Sciatic nerve (tissue), 2 donors: ENCODE results near the gene KCTD4. TPM values are rescaled to one million over a fixed set of nuclear protein-coding genes. Genes with fewer than 3 reads are reported as not detected.
"Not testable (repeated sequence)": the region's sequence is repeated elsewhere in the genome, so short reads cannot be mapped to it uniquely, and the experiment has no call there.

Experiments used
- ATAC-seq: fragments of 200-7000 bp; cut with Tn5 transposase; one replicate; pipeline ENCODE4 v1.9.1; 2020; ENCODE audit warnings: mild to moderate bottlenecking, moderate library complexity
- DNase-seq: peaks from one replicate; pipeline ENCODE4 v3.0.0-alpha.2; 2020; ENCODE audit warnings: low spot score
- intact Hi-C: fragments of 100-400 bp; cut with DNase I; formaldehyde crosslinking; loops from one replicate; pipeline ENCODE4 v1.14.2; 2022
- total RNA-seq: library from RNA; stranded (reverse); fragmentation: NEBNext Ultra II Directional; extraction: Animal tissue kit (Norgen Biotek cat#: 25700); gene quantifications from one replicate; pipeline ENCODE4 v1.2.1, GENCODE V29; 2021
- donor health status: DM: no; HTN: no; CAD: no.
- donor health status: DM: no; HTN: no; CAD: no.

KCTD4 gene
- total RNA-seq, 1 donor from 2014 or later: 26.3 TPM

- no peak for ATAC-seq
These were observed 18.5 kb upstream of the KCTD4 start for GRCh38 chr13:45219123-45219891.

GRCh38 chr13:45218689-45219088 lies 17.8 kb upstream of the KCTD4 start:
- no peak for DNase-seq
- ATAC-seq: no peak
- intact Hi-C loops: no loop called here

More at GRCh38 chr13:45219123-45219891, 18.5 kb upstream of the KCTD4 start:
- DNase-seq: no peak
- intact Hi-C loops: no loop called here

DNA sequence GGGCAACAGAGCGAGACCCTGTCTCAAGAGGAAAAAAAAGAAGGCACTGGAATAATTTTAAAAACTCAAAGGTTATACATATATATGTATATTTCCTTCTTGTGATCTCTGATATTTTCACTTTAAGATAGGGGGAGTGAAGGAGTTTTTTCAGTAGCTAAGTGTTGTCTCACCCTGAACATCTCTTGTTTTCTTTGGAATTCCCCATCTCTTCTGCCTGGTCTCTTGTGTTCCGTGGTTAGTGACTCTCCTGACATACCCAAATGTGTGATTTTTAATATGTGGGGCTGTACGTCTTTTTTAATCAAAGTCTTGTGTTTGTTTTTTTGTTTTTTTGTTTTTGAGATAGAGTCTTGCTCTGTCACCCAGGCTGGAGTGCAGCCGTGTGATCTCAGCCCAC lies 15.3 kb upstream of the KCTD4 start:
- DNase-seq: no peak
- ATAC-seq: no peak
- intact Hi-C loops: no loop called here

- DNase-seq (no peak), ATAC-seq (no peak)
- intact Hi-C loops: no loop called here
These were observed 14.7 kb upstream of the KCTD4 start for GRCh38 chr13:45215392-45216077.

GRCh38 chr13:45209229-45209628 lies 8.4 kb upstream of the KCTD4 start:
- no peak for DNase-seq
- ATAC-seq: no peak
- intact Hi-C loops: no loop called here

DNA sequence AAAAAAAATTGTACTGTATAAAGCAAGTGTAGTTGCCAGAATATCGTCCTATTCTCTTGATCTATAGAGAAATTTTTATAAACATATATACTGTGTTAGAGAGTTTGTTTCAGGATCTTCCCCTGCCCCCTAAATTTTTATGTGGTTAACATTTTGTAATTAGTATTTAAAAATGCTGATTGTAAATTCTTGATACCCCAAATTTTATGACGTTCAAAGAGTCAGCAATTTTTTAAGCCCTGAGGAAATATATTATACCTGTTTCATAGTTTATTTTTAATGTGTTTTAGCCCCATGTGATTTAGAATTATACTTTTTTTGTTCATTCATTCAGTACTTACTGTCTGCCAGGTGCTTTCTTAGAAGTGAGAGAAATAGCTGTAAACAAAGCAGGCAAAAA lies 7.3 kb upstream of the KCTD4 start:
- intact Hi-C loops: no loop called here
- ATAC-seq: no peak

DNA sequence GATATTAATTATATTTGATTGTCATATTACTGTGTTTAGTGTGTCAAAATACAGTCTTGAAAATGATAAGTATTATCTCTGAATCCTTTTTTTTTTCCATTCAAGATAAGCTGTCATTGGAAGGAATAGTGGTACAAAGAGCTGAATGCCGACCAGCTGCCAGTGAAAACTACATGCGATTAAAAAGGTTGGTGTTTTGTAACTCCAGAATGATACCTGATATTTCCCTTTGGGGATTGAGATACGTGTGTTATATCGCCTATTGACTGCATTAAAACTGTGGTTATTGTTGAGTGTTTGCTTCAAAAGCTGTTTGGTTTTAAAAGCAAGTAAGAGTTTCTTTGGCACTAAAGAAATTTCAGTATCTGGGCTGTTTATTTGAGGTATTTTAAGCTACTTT lies 6.5 kb upstream of the KCTD4 start:
- no peak for DNase-seq
- intact Hi-C loops: no loop called here
- no peak for ATAC-seq

More for the DNA sequence above, 7.3 kb upstream of the KCTD4 start:
- no peak for DNase-seq

DNA sequence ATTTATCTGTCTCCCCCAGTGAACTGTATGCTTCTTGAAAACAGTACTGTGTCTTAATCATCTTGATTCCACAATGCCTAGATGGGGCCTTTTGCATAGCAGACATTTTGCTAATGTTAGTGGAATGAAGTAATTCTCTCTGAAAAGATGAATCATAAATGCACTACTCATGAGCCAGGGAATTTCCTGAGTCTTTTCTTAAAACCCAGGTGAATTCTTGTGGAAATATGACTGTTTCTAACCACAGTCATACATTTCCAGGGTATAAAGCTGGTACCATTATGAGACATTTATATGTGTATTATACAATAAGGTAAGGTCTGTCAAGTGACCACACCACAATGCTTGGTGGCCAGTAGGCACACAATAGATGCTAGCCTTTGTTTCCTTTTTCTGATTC lies 5.5 kb upstream of the KCTD4 start:
- DNase-seq (no peak), ATAC-seq (peak; percentile 41)
- intact Hi-C loops: no loop called here

DNA sequence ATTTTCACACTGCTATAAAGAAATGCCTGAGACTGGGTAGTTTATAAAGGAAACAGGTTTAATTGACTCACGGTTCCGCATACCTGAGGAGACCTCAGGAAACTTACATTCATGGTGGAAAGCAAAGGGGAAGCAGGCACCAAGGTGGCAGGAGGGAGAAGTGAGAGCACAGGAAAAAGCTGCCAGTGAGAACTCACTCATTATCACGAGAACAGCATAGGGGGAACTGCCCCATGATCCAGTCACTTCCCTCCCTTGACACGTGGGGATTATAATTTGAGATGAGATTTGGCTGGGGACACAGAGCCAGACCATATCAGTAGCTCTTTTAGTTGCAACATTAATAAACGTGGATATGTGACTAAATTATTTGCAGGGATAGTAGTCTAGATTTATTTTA lies 4.3 kb upstream of the KCTD4 start:
- intact Hi-C loops: no loop called here
- no peak for DNase-seq
- ATAC-seq: no peak

- DNase-seq (no peak), ATAC-seq (peak; percentile 71)
- intact Hi-C loops: no loop called here
These were observed 1.1 kb downstream of the KCTD4 start for GRCh38 chr13:45199711-45200110.

DNA sequence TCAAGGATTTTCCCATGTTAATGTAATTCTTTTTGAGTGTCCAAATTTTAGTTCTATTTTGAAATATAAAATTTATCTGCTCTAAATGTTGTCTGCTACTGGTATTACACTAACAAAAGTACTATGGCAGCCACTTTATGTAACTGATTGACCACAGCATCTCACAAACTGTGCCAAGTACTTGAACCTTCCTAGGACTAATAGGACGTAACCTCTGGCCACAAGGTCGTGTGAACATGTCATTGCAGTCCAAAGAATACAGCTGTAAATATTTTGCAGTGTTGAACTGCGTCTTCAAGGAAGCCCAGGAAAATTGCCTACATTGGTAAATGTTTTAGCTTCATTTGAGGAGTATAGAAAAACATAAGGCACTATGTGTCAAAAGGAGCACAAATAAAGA lies 1.9 kb downstream of the KCTD4 start:
- intact Hi-C loops: no loop called here
- peak; percentile 49 for ATAC-seq

GRCh38 chr13:45198041-45198440 lies 2.8 kb downstream of the KCTD4 start:
- no peak for ATAC-seq
- intact Hi-C loops: no loop called here
- DNase-seq: no peak

More for the DNA sequence above, 1.9 kb downstream of the KCTD4 start:
- DNase-seq: no peak

- intact Hi-C loops: no loop called here
- ATAC-seq (no peak), DNase-seq (no peak)
These were observed 4.2 kb downstream of the KCTD4 start for GRCh38 chr13:45196622-45197021.

- ATAC-seq (no peak), DNase-seq (no peak)
- intact Hi-C loops: no loop called here
These were observed 4.7 kb downstream of the KCTD4 start for GRCh38 chr13:45196096-45196495.

GRCh38 chr13:45195421-45195820 lies 5.4 kb downstream of the KCTD4 start:
- DNase-seq (no peak), ATAC-seq (peak; percentile 33)
- intact Hi-C loops: no loop called here

DNA sequence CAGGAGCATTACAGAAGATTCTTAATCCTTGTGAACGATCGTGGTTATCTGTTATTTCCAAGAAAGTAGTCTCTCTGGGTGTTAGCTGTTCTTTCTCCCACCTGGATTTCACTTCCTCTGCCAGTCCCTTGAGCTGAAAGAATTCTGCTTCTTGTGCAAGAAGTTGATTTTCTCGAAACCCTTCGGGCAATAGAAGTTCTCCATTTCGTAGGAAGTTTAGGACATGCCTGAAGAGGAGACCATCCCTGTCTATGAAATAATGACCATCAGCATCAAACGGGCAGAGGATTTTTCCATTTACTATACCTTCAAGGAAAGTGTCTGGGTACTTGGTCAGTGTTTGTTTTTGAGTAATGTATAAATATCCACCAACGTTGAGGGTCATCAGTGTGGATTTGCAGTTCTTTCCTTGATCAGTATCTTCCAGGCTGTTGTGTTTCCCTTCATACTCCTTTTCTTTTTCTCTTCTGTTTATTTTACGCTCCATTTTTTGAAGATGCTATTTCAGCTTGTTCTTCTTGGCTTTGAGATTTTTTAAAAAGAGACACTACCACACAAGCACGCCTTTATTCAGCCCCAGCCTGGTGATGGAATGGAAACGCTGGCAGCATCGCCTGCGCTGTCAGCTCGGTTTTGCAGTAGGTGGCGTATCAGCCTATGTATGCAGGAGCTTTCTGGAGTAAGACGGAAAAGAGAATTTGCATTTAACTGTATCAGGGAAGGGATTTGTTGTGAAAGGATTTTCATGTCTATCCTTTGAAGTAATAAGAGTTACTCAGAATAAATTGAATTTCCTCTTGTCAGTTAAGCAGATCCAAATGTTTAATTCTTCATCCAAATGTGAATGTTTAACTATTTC lies 6.5 kb downstream of the KCTD4 start:
- DNase-seq (peak; percentile 79), ATAC-seq (peak; percentile 95)
- intact Hi-C loops: no loop called here

DNA sequence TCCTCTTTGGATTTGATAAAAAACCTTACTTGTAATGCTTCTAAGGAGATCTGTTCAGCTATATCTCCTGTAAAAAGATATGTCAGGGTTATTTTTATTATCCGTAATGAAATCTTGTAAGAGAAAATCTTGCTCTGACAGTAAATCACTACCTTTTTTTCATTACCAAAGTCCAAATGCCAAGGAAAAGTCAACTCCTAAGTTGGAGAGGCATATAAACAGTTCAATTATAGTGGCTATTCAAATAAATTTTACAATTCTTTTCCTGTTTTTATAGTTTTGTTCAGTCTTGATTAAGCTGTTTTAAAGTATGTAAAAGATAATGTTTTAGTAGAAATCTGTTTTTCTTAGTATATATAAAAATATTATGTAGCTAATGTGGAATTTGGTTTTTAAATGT lies 9.0 kb downstream of the KCTD4 start:
- intact Hi-C loops: no loop called here
- ATAC-seq (no peak), DNase-seq (no peak)

- DNase-seq, ATAC-seq, intact Hi-C loops: not testable (repeated sequence)
These were observed 11.3 kb downstream of the KCTD4 start for GRCh38 chr13:45189511-45189910.

DNA sequence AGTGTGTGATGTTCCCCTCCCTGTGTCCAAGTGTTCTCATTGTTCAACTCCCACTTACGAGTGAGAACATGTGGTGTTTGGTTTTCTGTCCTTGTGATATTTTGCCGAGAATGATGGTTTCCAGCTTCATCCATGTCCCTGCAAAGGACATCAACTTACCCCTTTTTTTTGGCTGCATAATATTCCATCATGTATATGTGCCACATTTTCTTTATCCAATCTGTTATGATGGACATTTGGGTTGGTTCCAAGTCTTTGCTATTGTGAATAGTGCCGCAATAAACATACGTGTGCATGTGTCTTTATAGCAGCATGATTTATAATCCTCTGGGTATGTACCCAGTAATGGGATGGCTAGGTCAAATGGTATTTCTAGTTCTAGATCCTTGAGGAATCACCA lies 11.8 kb downstream of the KCTD4 start:
- DNase-seq, intact Hi-C loops, ATAC-seq: not testable (repeated sequence)

- DNase-seq (no peak), ATAC-seq (no peak)
- intact Hi-C loops: no loop called here
These were observed 15.6 kb downstream of the KCTD4 start for GRCh38 chr13:45185286-45185685.
